ENCODE results near the gene PDE2A.

Gene PDE2A

GRCh38 chr11:72673284-72673942, 809 bp downstream of the PDE2A start:
- peaks cover 31% of the 10 kb centered on the region for H3K27me3 ChIP-seq (ENCODE audit: insufficient read depth, low read length)
- no peak for DNase-seq
- no peak overlapping the region for H3K27ac ChIP-seq (ENCODE audit: low read depth, low read length)
- no peak overlapping the region for H4K12ac ChIP-seq (ENCODE audit: low read depth, low read length)
- no peak overlapping the region for H3K9ac ChIP-seq (ENCODE audit: low read length)
- H3K23ac ChIP-seq (ENCODE audit: low read length): no peak overlapping the region
- no peak overlapping the region for H4K91ac ChIP-seq (ENCODE audit: low read depth, low read length)
- no peak overlapping the region for H3K14ac ChIP-seq (ENCODE audit: low read length)
- no peak overlapping the region for H2BK120ac ChIP-seq (ENCODE audit: insufficient read depth, low read length, poor library complexity)
- H3K4ac ChIP-seq (ENCODE audit: low read depth, low read length): no peak overlapping the region
- H3K36me3 ChIP-seq (ENCODE audit: control insufficient read depth in 1 of 2, insufficient read depth in 2 of 2, low read length in 2 of 2): no peaks in the 10 kb centered on the region
- H3K18ac ChIP-seq (ENCODE audit: low read length): no peak overlapping the region
- H3K4me3 ChIP-seq (ENCODE audit: low read depth, low read length): no peak overlapping the region
- no peak overlapping the region for H4K8ac ChIP-seq (ENCODE audit: low read depth, low read length)
- H2BK5ac ChIP-seq (ENCODE audit: low read depth, low read length, poor library complexity): no peak overlapping the region
- H2AK5ac ChIP-seq (ENCODE audit: low read length): no peak overlapping the region
- H3K9me3 ChIP-seq (ENCODE audit: insufficient read depth, low read depth, low read length): peaks cover 7% of the 10 kb centered on the region
- H3K4me1 ChIP-seq (ENCODE audit: control insufficient read depth in 1 of 2, insufficient read depth in 2 of 2, low read length in 2 of 2): no peaks in the 10 kb centered on the region
- H2AFZ ChIP-seq (ENCODE audit: insufficient read depth, low read length, poor library complexity): no peak overlapping the region
- no peak overlapping the region for H3K4me2 ChIP-seq (ENCODE audit: low read length)
- WGBS (ENCODE audit: extremely low coverage, insufficient coverage, insufficient read length): no CpG with 5 or more reads among the region's 12 CpGs
- no peaks in the 10 kb centered on the region for H3K79me2 ChIP-seq (ENCODE audit: control insufficient read depth, insufficient read depth, low read length, poor library complexity)
- no peak overlapping the region for H2BK12ac ChIP-seq (ENCODE audit: low read length)
- H3K79me1 ChIP-seq (ENCODE audit: low read length): no peaks in the 10 kb centered on the region

GRCh38 chr11:72672597-72673238, 1.5 kb downstream of the PDE2A start:
- no peak for DNase-seq
- Histone ChIP-seq H3K4me3 (ENCODE audit: low read depth, low read length) (no peak overlapping the region), H3K9ac (ENCODE audit: low read length) (no peak overlapping the region), H3K4me1 (ENCODE audit: control insufficient read depth in 1 of 2, insufficient read depth in 2 of 2, low read length in 2 of 2) (no peaks in the 10 kb centered on the region), H4K91ac (ENCODE audit: low read depth, low read length) (no peak overlapping the region), H2BK5ac (ENCODE audit: low read depth, low read length, poor library complexity) (no peak overlapping the region), H4K8ac (ENCODE audit: low read depth, low read length) (no peak overlapping the region), H2AK5ac (ENCODE audit: low read length) (no peak overlapping the region), H3K9me3 (ENCODE audit: insufficient read depth, low read depth, low read length) (peaks cover 7% of the 10 kb centered on the region), H3K79me2 (ENCODE audit: control insufficient read depth, insufficient read depth, low read length, poor library complexity) (no peaks in the 10 kb centered on the region), H3K4me2 (ENCODE audit: low read length) (no peak overlapping the region), H3K27me3 (ENCODE audit: insufficient read depth, low read length) (peaks cover 31% of the 10 kb centered on the region), H3K27ac (ENCODE audit: low read depth, low read length) (no peak overlapping the region), H3K36me3 (ENCODE audit: control insufficient read depth in 1 of 2, insufficient read depth in 2 of 2, low read length in 2 of 2) (no peaks in the 10 kb centered on the region), H2BK12ac (ENCODE audit: low read length) (no peak overlapping the region), H3K4ac (ENCODE audit: low read depth, low read length) (no peak overlapping the region), H3K18ac (ENCODE audit: low read length) (no peak overlapping the region), H2AFZ (ENCODE audit: insufficient read depth, low read length, poor library complexity) (no peak overlapping the region), H3K79me1 (ENCODE audit: low read length) (no peaks in the 10 kb centered on the region), H3K23ac (ENCODE audit: low read length) (no peak overlapping the region), H4K12ac (ENCODE audit: low read depth, low read length) (no peak overlapping the region), H3K14ac (ENCODE audit: low read length) (no peak overlapping the region), H2BK120ac (ENCODE audit: insufficient read depth, low read length, poor library complexity) (no peak overlapping the region)
- WGBS (ENCODE audit: extremely low coverage, insufficient coverage, insufficient read length): no CpG with 5 or more reads among the region's 4 CpGs

GRCh38 chr11:72671152-72672099, 2.8 kb downstream of the PDE2A start:
- H3K27me3 ChIP-seq (ENCODE audit: insufficient read depth, low read length): peaks cover 26% of the 10 kb centered on the region
- H3K79me2 ChIP-seq (ENCODE audit: control insufficient read depth, insufficient read depth, low read length, poor library complexity): no peaks in the 10 kb centered on the region
- no peaks in the 10 kb centered on the region for H3K79me1 ChIP-seq (ENCODE audit: low read length)
- peaks cover 4% of the 10 kb centered on the region for H3K9me3 ChIP-seq (ENCODE audit: insufficient read depth, low read depth, low read length)
- no peak overlapping the region for H2BK12ac ChIP-seq (ENCODE audit: low read length)
- no peak overlapping the region for H2BK5ac ChIP-seq (ENCODE audit: low read depth, low read length, poor library complexity)
- no peak overlapping the region for H3K18ac ChIP-seq (ENCODE audit: low read length)
- H3K4me2 ChIP-seq (ENCODE audit: low read length): no peak overlapping the region
- no peak overlapping the region for H2BK120ac ChIP-seq (ENCODE audit: insufficient read depth, low read length, poor library complexity)
- H4K8ac ChIP-seq (ENCODE audit: low read depth, low read length): no peak overlapping the region
- whole genome bisulfite sequencing (ENCODE audit: extremely low coverage, insufficient coverage, insufficient read length): no CpG with 5 or more reads among the region's 8 CpGs
- DNase-seq: no peak
- H2AK5ac ChIP-seq (ENCODE audit: low read length): no peak overlapping the region
- no peak overlapping the region for H3K27ac ChIP-seq (ENCODE audit: low read depth, low read length)
- no peak overlapping the region for H4K12ac ChIP-seq (ENCODE audit: low read depth, low read length)
- no peak overlapping the region for H3K4me3 ChIP-seq (ENCODE audit: low read depth, low read length)
- no peak overlapping the region for H2AFZ ChIP-seq (ENCODE audit: insufficient read depth, low read length, poor library complexity)
- H3K14ac ChIP-seq (ENCODE audit: low read length): no peak overlapping the region
- H3K23ac ChIP-seq (ENCODE audit: low read length): no peak overlapping the region
- no peaks in the 10 kb centered on the region for H3K4me1 ChIP-seq (ENCODE audit: control insufficient read depth in 1 of 2, insufficient read depth in 2 of 2, low read length in 2 of 2)
- no peak overlapping the region for H3K4ac ChIP-seq (ENCODE audit: low read depth, low read length)
- H3K36me3 ChIP-seq (ENCODE audit: control insufficient read depth in 1 of 2, insufficient read depth in 2 of 2, low read length in 2 of 2): no peaks in the 10 kb centered on the region
- H3K9ac ChIP-seq (ENCODE audit: low read length): no peak overlapping the region
- no peak overlapping the region for H4K91ac ChIP-seq (ENCODE audit: low read depth, low read length)

GRCh38 chr11:72670041-72670440, 4.2 kb downstream of the PDE2A start:
- Histone ChIP-seq H3K27ac (ENCODE audit: low read depth, low read length) (no peak overlapping the region), H2BK5ac (ENCODE audit: low read depth, low read length, poor library complexity) (no peak overlapping the region)
- no peak for DNase-seq

More at GRCh38 chr11:72670041-72670440, 4.2 kb downstream of the PDE2A start:
- Histone ChIP-seq H2AFZ (ENCODE audit: insufficient read depth, low read length, poor library complexity) (no peak overlapping the region), H4K12ac (ENCODE audit: low read depth, low read length) (no peak overlapping the region), H2AK5ac (ENCODE audit: low read length) (no peak overlapping the region), H3K4ac (ENCODE audit: low read depth, low read length) (no peak overlapping the region), H3K14ac (ENCODE audit: low read length) (no peak overlapping the region), H3K4me1 (ENCODE audit: control insufficient read depth in 1 of 2, insufficient read depth in 2 of 2, low read length in 2 of 2) (no peaks in the 10 kb centered on the region), H3K23ac (ENCODE audit: low read length) (no peak overlapping the region), H3K9me3 (ENCODE audit: insufficient read depth, low read depth, low read length) (peaks cover 4% of the 10 kb centered on the region), H3K9ac (ENCODE audit: low read length) (no peak overlapping the region), H3K79me1 (ENCODE audit: low read length) (no peaks in the 10 kb centered on the region), H3K4me3 (ENCODE audit: low read depth, low read length) (no peak overlapping the region), H3K79me2 (ENCODE audit: control insufficient read depth, insufficient read depth, low read length, poor library complexity) (no peaks in the 10 kb centered on the region), H2BK12ac (ENCODE audit: low read length) (no peak overlapping the region), H2BK120ac (ENCODE audit: insufficient read depth, low read length, poor library complexity) (no peak overlapping the region), H3K4me2 (ENCODE audit: low read length) (no peak overlapping the region), H3K27me3 (ENCODE audit: insufficient read depth, low read length) (peaks cover 13% of the 10 kb centered on the region), H3K18ac (ENCODE audit: low read length) (no peak overlapping the region), H3K36me3 (ENCODE audit: control insufficient read depth in 1 of 2, insufficient read depth in 2 of 2, low read length in 2 of 2) (no peaks in the 10 kb centered on the region), H4K8ac (ENCODE audit: low read depth, low read length) (no peak overlapping the region), H4K91ac (ENCODE audit: low read depth, low read length) (no peak overlapping the region)
- no CpG with 5 or more reads among the region's 4 CpGs for WGBS (ENCODE audit: extremely low coverage, insufficient coverage, insufficient read length)
